Breast epithelium (tissue), 4 donors: Measurements from ENCODE around the gene TK1. TPM values are rescaled to one million over a fixed set of nuclear protein-coding genes. Genes with fewer than 3 reads are reported as not detected.

Experiments used
- DNase-seq, 2 donors: peaks; one replicate each; pipeline ENCODE4 v3.0.0-alpha.2; 2019; ENCODE audit warnings: low spot score in 2 of 2
- H3K27ac ChIP-seq, 2 donors: fragments of 200-600 bp; sonication (generic) in 1 of 2; one replicate each; pipeline ENCODE4 v1.5.1; 2016 to 2019; ENCODE audit warnings: mild to moderate bottlenecking in 1 of 2
- H3K27me3 ChIP-seq, 2 donors: fragments of 200-600 bp; sonication (generic) in 1 of 2; one replicate each; pipeline versions ENCODE4 v1.5.1 to v1.6.0; 2017 to 2019; ENCODE audit warnings: control low read depth in 1 of 2, mild to moderate bottlenecking in 1 of 2
- H3K36me3 ChIP-seq: fragments of 200-600 bp; one replicate; pipeline ENCODE4 v1.5.1; 2019
- H3K4me1 ChIP-seq, 2 donors: fragments of 200-600 bp; sonication (generic); one replicate each; pipeline ENCODE4 v1.5.1; 2016 to 2019; ENCODE audit warnings: control low read depth in 1 of 2
- H3K4me3 ChIP-seq, 3 donors: fragments of 200-600 bp; sonication (generic); 1 replicate in 2 of 3; 2 replicates in 1 of 3; pipeline ENCODE4 v1.5.1; 2016 to 2019; ENCODE audit warnings: mild to moderate bottlenecking in 3 of 3, moderate library complexity in 2 of 3
- H3K9me3 ChIP-seq, 2 donors: fragments of 200-600 bp; sonication (generic) in 1 of 2; one replicate each; pipeline ENCODE4 v1.5.1; 2016 to 2019; ENCODE audit warnings: control low read depth in 1 of 2
- POLR2A ChIP-seq: fragments of 450-650 bp; IDR thresholded peaks from one replicate; pipeline ENCODE4 v1.6.1; 2016; ENCODE audit warnings: antibody characterized with exemption, mild to moderate bottlenecking, moderate library complexity
- POLR2AphosphoS5 ChIP-seq, 3 donors: sonication (generic); formaldehyde crosslinking; IDR thresholded peaks; one replicate each; pipeline ENCODE4 v1.6.1; 2017; ENCODE audit warnings: antibody characterized with exemption in 3 of 3
- intact Hi-C: fragments of 100-400 bp; cut with DNase I; formaldehyde crosslinking; loops from one replicate; pipeline ENCODE4 v1.15.1; 2023; ENCODE audit warnings: low total_unique reads
- total RNA-seq, 3 donors: library from RNA; depleted of rRNA; stranded (reverse); fragments of >200 nt; gene quantifications; one replicate each; pipeline ENCODE4 v1.1.0, GENCODE V29; 2016
- TF ChIP-seq, protein P1 (sequence below), 3 donors: fragments of 450-650 bp; IDR thresholded peaks; one replicate each; pipeline ENCODE4 v1.5.1; 2016 to 2017; ENCODE audit warnings: antibody characterized with exemption in 3 of 3, mild to moderate bottlenecking in 3 of 3, moderate library complexity in 3 of 3

TK1 gene
- total RNA-seq, 3 donors from 2014 or later, result 2.6 to 5.6 (median 3.7) TPM

DNA sequence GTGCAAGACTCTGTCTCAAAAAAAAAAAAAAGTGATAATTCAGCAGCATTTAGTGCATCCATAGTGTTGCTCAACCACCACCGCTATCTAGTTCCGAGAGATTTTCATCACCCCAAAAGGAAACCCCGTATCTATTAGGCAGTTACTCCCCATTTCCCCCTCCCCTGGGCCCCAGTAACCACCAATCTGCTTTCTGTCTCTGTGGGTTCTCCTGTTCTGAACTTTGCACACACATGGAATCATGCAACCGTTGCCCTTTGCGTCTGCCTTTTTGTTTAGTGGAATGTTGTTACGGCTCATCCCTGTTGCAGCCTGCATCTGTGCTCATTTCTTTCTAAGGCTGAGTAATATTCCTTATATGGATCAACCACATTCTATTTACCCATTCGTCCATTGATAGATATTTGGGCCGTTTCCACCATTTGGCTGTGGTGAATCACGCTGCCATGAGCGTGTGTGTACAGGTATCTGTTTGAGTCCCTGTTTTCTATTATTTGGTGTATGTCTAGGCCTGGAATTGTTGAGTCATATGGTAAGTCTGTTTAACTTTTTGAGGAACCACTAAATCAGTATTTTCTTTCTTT lies 27.2 kb downstream of the TK1 start:
- intact Hi-C loops, result no loop called here
- TF ChIP-seq, protein P1, sequence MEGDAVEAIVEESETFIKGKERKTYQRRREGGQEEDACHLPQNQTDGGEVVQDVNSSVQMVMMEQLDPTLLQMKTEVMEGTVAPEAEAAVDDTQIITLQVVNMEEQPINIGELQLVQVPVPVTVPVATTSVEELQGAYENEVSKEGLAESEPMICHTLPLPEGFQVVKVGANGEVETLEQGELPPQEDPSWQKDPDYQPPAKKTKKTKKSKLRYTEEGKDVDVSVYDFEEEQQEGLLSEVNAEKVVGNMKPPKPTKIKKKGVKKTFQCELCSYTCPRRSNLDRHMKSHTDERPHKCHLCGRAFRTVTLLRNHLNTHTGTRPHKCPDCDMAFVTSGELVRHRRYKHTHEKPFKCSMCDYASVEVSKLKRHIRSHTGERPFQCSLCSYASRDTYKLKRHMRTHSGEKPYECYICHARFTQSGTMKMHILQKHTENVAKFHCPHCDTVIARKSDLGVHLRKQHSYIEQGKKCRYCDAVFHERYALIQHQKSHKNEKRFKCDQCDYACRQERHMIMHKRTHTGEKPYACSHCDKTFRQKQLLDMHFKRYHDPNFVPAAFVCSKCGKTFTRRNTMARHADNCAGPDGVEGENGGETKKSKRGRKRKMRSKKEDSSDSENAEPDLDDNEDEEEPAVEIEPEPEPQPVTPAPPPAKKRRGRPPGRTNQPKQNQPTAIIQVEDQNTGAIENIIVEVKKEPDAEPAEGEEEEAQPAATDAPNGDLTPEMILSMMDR (IDR thresholded peaks at IDR 0.05), result no peak
- TF ChIP-seq POLR2A (no peak), POLR2AphosphoS5 (IDR thresholded peaks at IDR 0.05) (no peak)
- H3K9me3 ChIP-seq, result no peaks in the 10 kb centered on the region
- H3K4me3 ChIP-seq, result no peak overlapping the region
- H3K36me3 ChIP-seq, result no peaks in the 10 kb centered on the region
- H3K27me3 ChIP-seq, result no peaks in the 10 kb centered on the region
- DNase-seq, result no peak
- no peak overlapping the region for H3K27ac ChIP-seq
- H3K4me1 ChIP-seq, result no peaks in the 10 kb centered on the region

DNA sequence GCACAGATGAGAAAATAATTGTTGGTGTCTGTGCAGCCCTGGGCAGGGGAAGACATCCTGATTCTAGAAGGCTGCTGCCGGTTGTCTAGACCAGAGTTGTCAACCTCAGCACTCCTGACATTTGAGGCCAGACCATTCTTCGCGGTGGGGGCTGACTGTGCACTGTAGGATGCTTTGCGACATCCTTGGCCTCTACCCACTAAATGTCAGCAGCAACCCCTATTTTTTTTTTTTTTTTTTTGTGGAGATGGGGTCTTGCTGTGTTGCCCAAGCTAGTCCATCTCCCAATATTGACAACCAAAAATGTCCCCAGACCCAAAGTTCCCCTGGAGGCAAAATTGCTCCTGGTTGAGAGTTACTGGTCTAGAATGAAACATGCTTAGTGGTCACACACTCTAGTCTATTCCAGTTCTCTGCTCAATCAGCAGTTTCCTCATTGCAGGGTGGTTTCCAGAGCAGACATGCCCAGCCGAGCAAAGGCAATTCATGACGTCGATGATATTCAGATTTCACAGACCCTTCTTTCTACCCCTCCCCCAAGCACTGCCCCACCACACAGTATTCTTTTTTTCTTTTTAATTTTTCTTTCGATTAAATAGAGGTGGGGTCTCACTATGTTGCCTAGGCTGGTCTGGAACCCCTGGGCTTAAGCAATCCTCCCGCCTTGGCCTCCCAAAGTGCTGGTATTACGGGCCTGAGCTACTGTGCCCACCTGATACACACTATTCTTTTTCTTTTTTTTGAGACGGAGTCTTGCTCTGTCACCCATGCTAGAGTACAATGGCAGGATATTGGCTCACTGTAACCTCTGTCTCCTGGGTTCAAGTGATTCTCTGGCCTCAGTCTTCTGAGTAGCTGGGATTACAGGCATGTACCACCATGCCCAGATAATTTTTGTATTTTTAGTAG lies 31.7 kb downstream of the TK1 start:
- Histone ChIP-seq H3K36me3 (no peaks in the 10 kb centered on the region), H3K4me3 (no peak overlapping the region), H3K27me3 (no peaks in the 10 kb centered on the region), H3K9me3 (no peaks in the 10 kb centered on the region), H3K4me1 (no peaks in the 10 kb centered on the region), H3K27ac (no peak overlapping the region)
- TF ChIP-seq, protein P1 (IDR thresholded peaks at IDR 0.05), result no peak
- no peak for TF ChIP-seq POLR2AphosphoS5 (IDR thresholded peaks at IDR 0.05)
- TF ChIP-seq POLR2A, result no peak
- intact Hi-C loops, result no loop called here
- DNase-seq, result no peak

GRCh38 chr17:78151514-78152008 lies 35.3 kb downstream of the TK1 start:
- Histone ChIP-seq H3K9me3 (no peaks in the 10 kb centered on the region), H3K36me3 (no peaks in the 10 kb centered on the region), H3K4me1 (no peaks in the 10 kb centered on the region), H3K4me3 (no peak overlapping the region), H3K27me3 (no peaks in the 10 kb centered on the region), H3K27ac (peak overlapping the region in 1 of 2 donors; percentile 68)
- intact Hi-C loops, result no loop called here
- DNase-seq, result no peak
- TF ChIP-seq POLR2A (no peak), POLR2AphosphoS5 (IDR thresholded peaks at IDR 0.05) (no peak)
- TF ChIP-seq, protein P1 (IDR thresholded peaks at IDR 0.05), result no peak

DNA sequence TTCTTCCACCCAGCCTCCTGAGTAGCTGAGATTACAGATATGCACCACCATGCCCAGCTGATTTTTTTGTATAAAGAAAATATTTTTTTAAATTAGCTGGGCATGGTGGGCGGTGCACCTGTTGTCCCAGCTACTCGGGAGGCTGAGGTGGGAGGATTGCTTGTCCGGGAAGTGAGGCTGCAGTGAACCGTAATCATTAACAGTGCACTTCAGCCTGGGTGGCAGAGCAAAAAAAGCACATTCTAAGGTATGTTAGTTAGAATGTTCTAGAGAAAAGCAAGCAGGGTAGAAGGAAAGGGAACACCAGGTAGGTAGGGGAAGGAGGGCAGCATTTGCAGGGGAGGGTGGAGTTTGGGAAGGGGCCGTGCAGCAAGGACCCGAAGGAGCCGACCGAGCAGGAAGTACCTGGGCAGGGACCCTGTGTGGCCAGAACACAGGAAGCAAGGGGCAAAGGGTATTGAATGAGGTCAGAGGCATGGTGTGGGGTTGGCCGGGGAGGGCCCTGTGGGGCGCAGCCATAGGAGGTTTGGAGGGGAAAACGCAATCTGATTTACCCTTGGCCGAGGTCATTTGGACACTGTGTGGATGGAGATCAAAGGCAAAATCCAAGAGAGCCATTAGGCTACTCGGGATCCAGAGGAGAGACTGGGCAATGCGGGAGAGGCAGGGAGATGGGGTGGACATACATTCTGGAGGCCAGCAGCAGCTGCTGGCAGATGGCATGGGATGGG lies 38.4 kb downstream of the TK1 start:
- no peak for DNase-seq
- Histone ChIP-seq H3K27me3 (no peaks in the 10 kb centered on the region), H3K4me1 (peaks cover 0 to 15% of the 10 kb centered on the region in 2 donors), H3K4me3 (no peak overlapping the region), H3K27ac (no peak overlapping the region), H3K36me3 (no peaks in the 10 kb centered on the region), H3K9me3 (no peaks in the 10 kb centered on the region)
- TF ChIP-seq POLR2A, result no peak
- intact Hi-C loops, result no loop called here

GRCh38 chr17:78147315-78147998 lies 39.4 kb downstream of the TK1 start:
- H3K27ac ChIP-seq, result peak overlapping the region in 1 of 2 donors; percentile 54
- H3K4me3 ChIP-seq, result no peak overlapping the region
- intact Hi-C loops, result no loop called here
- TF ChIP-seq, protein P1 (IDR thresholded peaks at IDR 0.05), result no peak
- no peaks in the 10 kb centered on the region for H3K36me3 ChIP-seq
- no peaks in the 10 kb centered on the region for H3K9me3 ChIP-seq
- H3K4me1 ChIP-seq, result peaks cover 0 to 15% of the 10 kb centered on the region in 2 donors
- H3K27me3 ChIP-seq, result no peaks in the 10 kb centered on the region
- no peak for DNase-seq
